OCI-LY1 (cell line): Measurements from ENCODE around the gene CREB1.
A peak's percentile ranks its signal among the peaks of the same experiment; 100 is the strongest.

Experiments used
- H2AFZ ChIP-seq: fragments of 200-600 bp; sonication (generic), shearing (Covaris generic); 2 replicates; pipeline ENCODE4 v1.6.0; 2014; ENCODE audit warnings: antibody characterized with exemption, mild to moderate bottlenecking, low read length
- H3F3A ChIP-seq: fragments of 200-600 bp; sonication (generic), shearing (Covaris generic); 2 replicates; pipeline ENCODE4 v1.6.0; 2014; ENCODE audit warnings: mild to moderate bottlenecking, antibody characterized with exemption, low read length, moderate library complexity; ENCODE audit not compliant: insufficient read depth
- H3K27ac ChIP-seq: fragments of 200-600 bp; sonication (generic); 2 replicates; pipeline ENCODE4 v1.5.1; 2014; ENCODE audit warnings: low read length, mixed run types, mild to moderate bottlenecking, low read depth; ENCODE audit not compliant: poor library complexity, severe bottlenecking
- H3K27me3 ChIP-seq: fragments of 200-600 bp; sonication (generic); 2 replicates; pipeline ENCODE4 v1.6.0; 2014; ENCODE audit warnings: antibody characterized with exemption, mild to moderate bottlenecking, low read length, moderate library complexity; ENCODE audit not compliant: insufficient read depth
- H3K36me3 ChIP-seq: fragments of 200-600 bp; sonication (generic); 2 replicates; pipeline ENCODE4 v1.6.1; 2014; ENCODE audit warnings: mild to moderate bottlenecking, antibody characterized with exemption, low read length, moderate library complexity, mixed read lengths; ENCODE audit not compliant: insufficient read depth
- H3K4me1 ChIP-seq: fragments of 200-600 bp; sonication (generic); 2 replicates; pipeline ENCODE4 v1.5.1; 2014; ENCODE audit warnings: mild to moderate bottlenecking, low read length, moderate library complexity; ENCODE audit not compliant: insufficient read depth, severe bottlenecking
- H3K4me2 ChIP-seq: fragments of 200-600 bp; sonication (generic), shearing (Covaris generic); 2 replicates; pipeline ENCODE4 v1.6.1; 2014; ENCODE audit warnings: low read length
- H3K4me3 ChIP-seq: fragments of 200-600 bp; sonication (generic); 2 replicates; pipeline ENCODE4 v1.5.1; 2014; ENCODE audit warnings: low read length, low read depth, mild to moderate bottlenecking, mixed read lengths; ENCODE audit not compliant: poor library complexity, severe bottlenecking
- H3K79me2 ChIP-seq: fragments of 200-600 bp; shearing (Covaris generic); 2 replicates; pipeline ENCODE4 v1.6.1; 2016; ENCODE audit warnings: mixed run types, low read length, mixed read lengths; ENCODE audit not compliant: insufficient read depth
- H3K9ac ChIP-seq: fragments of 200-600 bp; sonication (generic), shearing (Covaris generic); 2 replicates; pipeline ENCODE4 v1.6.1; 2014; ENCODE audit warnings: mild to moderate bottlenecking, low read length, mixed read lengths
- H3K9me2 ChIP-seq: fragments of 200-600 bp; sonication (generic), shearing (Covaris generic); 2 replicates; pipeline ENCODE4 v1.6.1; 2014; ENCODE audit warnings: low read depth, mild to moderate bottlenecking, low read length, mixed read lengths
- H3K9me3 ChIP-seq: fragments of 200-600 bp; shearing (Covaris generic); 2 replicates; pipeline ENCODE4 v1.6.1; 2014; ENCODE audit warnings: low read length, mixed read lengths
- H4K20me1 ChIP-seq: fragments of 200-600 bp; sonication (generic), shearing (Covaris generic); 2 replicates; pipeline ENCODE4 v1.6.0; 2016; ENCODE audit warnings: mild to moderate bottlenecking, low read length; ENCODE audit not compliant: insufficient read depth
- CTCF ChIP-seq: fragments of 200-600 bp; sonication (generic), shearing (Covaris generic); IDR thresholded peaks from 2 replicates; pipeline ENCODE4 v1.5.1; 2017; ENCODE audit warnings: mild to moderate bottlenecking, antibody characterized with exemption, low read length, moderate library complexity, mixed read lengths
- EZH2 ChIP-seq: fragments of 200-600 bp; sonication (generic), shearing (Covaris generic); IDR thresholded peaks from 2 replicates; pipeline ENCODE4 v1.8.0; 2017; ENCODE audit warnings: borderline replicate concordance, mixed run types, mild to moderate bottlenecking, antibody characterized with exemption, low read length, moderate library complexity, mixed read lengths

The CREB1 gene

GRCh38 chr2:207533461-207534008 is 3.8 kb downstream of the CREB1 start:
- H3K4me3 ChIP-seq, result no peak overlapping the region
- H3K9me3 ChIP-seq, result no peaks in the 10 kb centered on the region
- peaks cover 77% of the 10 kb centered on the region for H3K79me2 ChIP-seq
- no peaks in the 10 kb centered on the region for H3K9me2 ChIP-seq
- H2AFZ ChIP-seq, result no peak overlapping the region
- TF ChIP-seq CTCF (no peak), EZH2 (no peak)
- no peak overlapping the region for H3K27ac ChIP-seq
- peaks cover 20% of the 10 kb centered on the region for H3K36me3 ChIP-seq
- H3K4me1 ChIP-seq, result peaks cover 47% of the 10 kb centered on the region
- peak overlapping the region; percentile 27; the same call in 1 of the 2 replicates for H3K4me2 ChIP-seq
- H3F3A ChIP-seq, result no peaks in the 10 kb centered on the region
- no peaks in the 10 kb centered on the region for H3K27me3 ChIP-seq
- H4K20me1 ChIP-seq, result no peaks in the 10 kb centered on the region
- H3K9ac ChIP-seq, result no peak overlapping the region; the same call in 1 of the 2 replicates

DNA sequence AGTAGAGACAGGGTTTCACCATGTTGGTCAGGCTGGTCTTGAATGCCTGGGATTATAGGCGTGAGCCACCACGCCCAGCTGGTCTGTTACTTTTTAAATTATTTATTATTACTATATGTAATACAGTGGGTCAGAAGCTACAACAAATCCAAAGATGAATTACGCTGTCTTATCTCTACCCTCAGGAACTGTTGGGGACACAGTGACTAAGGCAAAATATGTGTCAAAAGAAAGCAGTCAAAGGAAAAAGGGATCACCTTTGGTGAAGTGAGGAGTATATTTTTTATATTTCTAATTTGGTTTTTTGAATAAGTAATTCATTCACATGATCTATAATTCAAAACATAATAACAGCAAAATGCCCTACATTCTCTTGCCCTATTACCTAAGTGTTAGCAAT is 4.7 kb downstream of the CREB1 start:
- H3K36me3 ChIP-seq, result peaks cover 23% of the 10 kb centered on the region
- no peak overlapping the region for H2AFZ ChIP-seq
- no peaks in the 10 kb centered on the region for H3F3A ChIP-seq
- no peaks in the 10 kb centered on the region for H4K20me1 ChIP-seq
- H3K27ac ChIP-seq, result no peak overlapping the region
- peaks cover 41% of the 10 kb centered on the region for H3K4me1 ChIP-seq
- no peak overlapping the region for H3K9ac ChIP-seq
- TF ChIP-seq EZH2 (no peak), CTCF (no peak)
- no peaks in the 10 kb centered on the region for H3K9me2 ChIP-seq
- H3K27me3 ChIP-seq, result no peaks in the 10 kb centered on the region
- peaks cover 84% of the 10 kb centered on the region for H3K79me2 ChIP-seq
- H3K4me2 ChIP-seq, result no peak overlapping the region; the same call in 1 of the 2 replicates
- H3K4me3 ChIP-seq, result no peak overlapping the region
- no peaks in the 10 kb centered on the region for H3K9me3 ChIP-seq

GRCh38 chr2:207539470-207539869 is 9.7 kb downstream of the CREB1 start:
- no peaks in the 10 kb centered on the region for H3F3A ChIP-seq
- no peaks in the 10 kb centered on the region for H3K27me3 ChIP-seq
- H3K9me2 ChIP-seq, result no peaks in the 10 kb centered on the region

More at GRCh38 chr2:207539470-207539869, 9.7 kb downstream of the CREB1 start:
- no peaks in the 10 kb centered on the region for H3K9me3 ChIP-seq
- H3K79me2 ChIP-seq, result peaks cover 95% of the 10 kb centered on the region
- peaks cover 9% of the 10 kb centered on the region for H3K4me1 ChIP-seq
- no peak overlapping the region for H3K4me2 ChIP-seq
- no peak overlapping the region for H3K9ac ChIP-seq
- H3K27ac ChIP-seq, result no peak overlapping the region
- no peak overlapping the region for H3K4me3 ChIP-seq
- H3K36me3 ChIP-seq, result peaks cover 49% of the 10 kb centered on the region
- TF ChIP-seq EZH2 (no peak), CTCF (no peak)
- no peaks in the 10 kb centered on the region for H4K20me1 ChIP-seq
- H2AFZ ChIP-seq, result no peak overlapping the region
